Inferior parietal cortex (tissue), 1 donor: ENCODE data around the gene TLCD3A.
"Not testable (repeated sequence)": the region's sequence is repeated elsewhere in the genome, so short reads cannot be mapped to it uniquely, and the experiment has no call there.

ENCODE experiments used
- DNase-seq: peaks from one replicate; pipeline ENCODE4 v3.0.0-alpha.2; 2016; ENCODE audit errors: extremely low spot score

TLCD3A gene

GRCh38 chr17:732067-732901 lies at the start of gene TLCD3A:
Gene TLCD3A (plus strand): TSS chr17:732596. CDS start chr17:732648, 52 bp downstream.
- no peak for DNase-seq

GRCh38 chr17:683040-683439 lies 49.4 kb upstream of the TLCD3A start:
- no peak for DNase-seq

- DNase-seq: no peak
Measured at GRCh38 chr17:683499-684254, 48.7 kb upstream of the TLCD3A start.

- no peak for DNase-seq
Measured at GRCh38 chr17:685006-685405, 47.4 kb upstream of the TLCD3A start.

- no peak for DNase-seq
Measured at GRCh38 chr17:688100-688989, 44.1 kb upstream of the TLCD3A start.

GRCh38 chr17:689556-690275 lies 42.7 kb upstream of the TLCD3A start:
- DNase-seq: no peak

GRCh38 chr17:690361-690760 lies 42.0 kb upstream of the TLCD3A start:
- DNase-seq: no peak

- DNase-seq: no peak
Measured at GRCh38 chr17:691423-691822, 41.0 kb upstream of the TLCD3A start.

GRCh38 chr17:692116-692515 lies 40.3 kb upstream of the TLCD3A start:
- no peak for DNase-seq

GRCh38 chr17:693791-694638 lies 38.4 kb upstream of the TLCD3A start:
- no peak for DNase-seq

- no peak for DNase-seq
Measured at GRCh38 chr17:696369-696768, 36.0 kb upstream of the TLCD3A start.

GRCh38 chr17:697682-698081 lies 34.7 kb upstream of the TLCD3A start:
- DNase-seq: no peak

- not testable (repeated sequence) for DNase-seq
Measured at GRCh38 chr17:698096-698495, 34.3 kb upstream of the TLCD3A start.

GRCh38 chr17:699345-699744 lies 33.1 kb upstream of the TLCD3A start:
- no peak for DNase-seq

GRCh38 chr17:700504-701094 lies 31.8 kb upstream of the TLCD3A start:
- no peak for DNase-seq

GRCh38 chr17:703081-703875 lies 29.1 kb upstream of the TLCD3A start:
- DNase-seq: no peak

GRCh38 chr17:704111-704864 lies 28.1 kb upstream of the TLCD3A start:
- no peak for DNase-seq

- DNase-seq: no peak
Measured at GRCh38 chr17:705011-705410, 27.4 kb upstream of the TLCD3A start.
